Gastroesophageal sphincter (tissue), 3 donors: ENCODE results near the gene GOLGA7B.

Source experiments
- CTCF ChIP-seq, 4 experiments: fragments of 200-600 bp in 2 of 4; fragments of 450-650 bp in 2 of 4; sonication (generic) in 1 of 4; IDR thresholded peaks; one replicate each; pipeline ENCODE4 v1.5.1; 2017 to 2019; ENCODE audit warnings: antibody characterized with exemption in 4 of 4, mild to moderate bottlenecking in 2 of 4, moderate library complexity in 2 of 4
- EP300 ChIP-seq: sonication (generic); formaldehyde crosslinking; IDR thresholded peaks from one replicate; pipeline ENCODE4 v1.6.1; 2017; ENCODE audit warnings: antibody characterized with exemption, mild to moderate bottlenecking
- POLR2A ChIP-seq, 2 donors: fragments of 450-650 bp; IDR thresholded peaks; one replicate each; pipeline ENCODE4 v1.6.1; 2017; ENCODE audit warnings: antibody characterized with exemption in 2 of 2, mild to moderate bottlenecking in 2 of 2, moderate library complexity in 1 of 2

GRCh38 chr10:97801422-97801821, 48.2 kb upstream of the GOLGA7B start:
- no peak for TF ChIP-seq EP300
- no peak for TF ChIP-seq CTCF (IDR thresholded peaks at IDR 0.05)
- TF ChIP-seq POLR2A (IDR thresholded peaks at IDR 0.05): no peak
